KMS-11 (cell line): ENCODE results near the gene TMEM126B.

Experiments
- H2AFZ ChIP-seq: fragments of 200-600 bp; sonication (generic); 2 replicates; pipeline ENCODE4 v1.6.1; 2016; ENCODE audit warnings: antibody characterized with exemption, mixed run types, low read depth
- H3K27ac ChIP-seq: fragments of 200-600 bp; sonication (generic); 2 replicates; pipeline ENCODE4 v1.6.1; 2016; ENCODE audit warnings: mild to moderate bottlenecking, mixed run types
- H3K27me3 ChIP-seq: fragments of 200-600 bp; sonication (generic); 2 replicates; pipeline ENCODE4 v1.6.1; 2017; ENCODE audit warnings: mild to moderate bottlenecking, low read depth, mixed run types, moderate library complexity; ENCODE audit not compliant: insufficient read depth
- H3K36me3 ChIP-seq: fragments of 200-600 bp; sonication (generic); 2 replicates; pipeline ENCODE4 v1.6.1; 2017; ENCODE audit warnings: mild to moderate bottlenecking, mixed run types; ENCODE audit not compliant: insufficient read depth
- H3K4me1 ChIP-seq: fragments of 200-600 bp; sonication (generic); 2 replicates; pipeline ENCODE4 v1.6.1; 2016; ENCODE audit warnings: mild to moderate bottlenecking, low read depth, mixed run types; ENCODE audit not compliant: poor library complexity, severe bottlenecking
- H3K4me2 ChIP-seq: fragments of 200-600 bp; sonication (generic); 2 replicates; pipeline ENCODE4 v1.7.0; 2016; ENCODE audit warnings: mild to moderate bottlenecking, mixed run types
- H3K4me3 ChIP-seq: fragments of 200-600 bp; sonication (generic); IDR thresholded peaks from 2 replicates; pipeline ENCODE4 v1.6.1; 2017; ENCODE audit warnings: low read depth, low read length, mixed read lengths; ENCODE audit not compliant: insufficient read depth
- H3K79me2 ChIP-seq: fragments of 200-600 bp; sonication (generic); 2 replicates; pipeline ENCODE4 v1.6.1; 2016; ENCODE audit warnings: low read depth, mixed run types; ENCODE audit not compliant: insufficient read depth
- H3K9ac ChIP-seq: fragments of 200-600 bp; sonication (generic); 2 replicates; pipeline ENCODE4 v1.6.1; 2016; ENCODE audit warnings: mild to moderate bottlenecking, mixed run types
- H4K20me1 ChIP-seq: fragments of 200-600 bp; sonication (generic); 2 replicates; pipeline ENCODE4 v1.6.1; 2016; ENCODE audit warnings: mild to moderate bottlenecking, mixed run types; ENCODE audit not compliant: insufficient read depth
- TF ChIP-seq, protein P1 (sequence below): fragments of 200-600 bp; sonication (generic); conservative IDR thresholded peaks from 2 replicates; pipeline ENCODE4 v1.6.1; 2017; ENCODE audit warnings: low read depth, mild to moderate bottlenecking, antibody characterized with exemption, low read length, moderate library complexity, mixed read lengths

The TMEM126B gene

GRCh38 chr11:85620256-85620655, 8.1 kb upstream of the TMEM126B start:
- H3K4me2 ChIP-seq, result no peak overlapping the region
- no peak overlapping the region for H3K27ac ChIP-seq
- H3K9ac ChIP-seq, result no peak overlapping the region
- TF ChIP-seq, protein P1, sequence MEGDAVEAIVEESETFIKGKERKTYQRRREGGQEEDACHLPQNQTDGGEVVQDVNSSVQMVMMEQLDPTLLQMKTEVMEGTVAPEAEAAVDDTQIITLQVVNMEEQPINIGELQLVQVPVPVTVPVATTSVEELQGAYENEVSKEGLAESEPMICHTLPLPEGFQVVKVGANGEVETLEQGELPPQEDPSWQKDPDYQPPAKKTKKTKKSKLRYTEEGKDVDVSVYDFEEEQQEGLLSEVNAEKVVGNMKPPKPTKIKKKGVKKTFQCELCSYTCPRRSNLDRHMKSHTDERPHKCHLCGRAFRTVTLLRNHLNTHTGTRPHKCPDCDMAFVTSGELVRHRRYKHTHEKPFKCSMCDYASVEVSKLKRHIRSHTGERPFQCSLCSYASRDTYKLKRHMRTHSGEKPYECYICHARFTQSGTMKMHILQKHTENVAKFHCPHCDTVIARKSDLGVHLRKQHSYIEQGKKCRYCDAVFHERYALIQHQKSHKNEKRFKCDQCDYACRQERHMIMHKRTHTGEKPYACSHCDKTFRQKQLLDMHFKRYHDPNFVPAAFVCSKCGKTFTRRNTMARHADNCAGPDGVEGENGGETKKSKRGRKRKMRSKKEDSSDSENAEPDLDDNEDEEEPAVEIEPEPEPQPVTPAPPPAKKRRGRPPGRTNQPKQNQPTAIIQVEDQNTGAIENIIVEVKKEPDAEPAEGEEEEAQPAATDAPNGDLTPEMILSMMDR, result no peak
- H4K20me1 ChIP-seq, result no peaks in the 10 kb centered on the region
- no peaks in the 10 kb centered on the region for H3K27me3 ChIP-seq
- H2AFZ ChIP-seq, result no peak overlapping the region
- no peaks in the 10 kb centered on the region for H3K36me3 ChIP-seq
- no peak overlapping the region for H3K4me3 ChIP-seq
- H3K4me1 ChIP-seq, result no peaks in the 10 kb centered on the region
- H3K79me2 ChIP-seq, result no peaks in the 10 kb centered on the region

DNA sequence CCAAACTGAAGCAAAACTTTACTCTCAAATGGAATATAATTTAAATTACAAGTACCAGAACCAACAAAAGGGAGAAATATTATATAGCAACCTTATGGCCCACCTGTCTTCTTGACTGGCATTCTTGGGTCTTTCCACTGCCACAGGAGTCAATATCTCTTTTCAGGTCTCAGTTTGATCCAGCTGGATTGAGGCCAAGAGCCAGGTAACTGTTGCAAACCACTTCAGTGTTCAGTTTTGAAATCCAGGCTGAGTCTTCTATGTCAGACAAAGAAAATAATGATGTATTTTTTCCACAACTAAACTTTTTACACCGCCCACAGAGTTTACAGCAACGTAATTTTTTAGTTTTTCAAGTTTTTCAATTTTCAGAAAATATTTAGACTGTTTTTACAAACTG, 1.9 kb upstream of the TMEM126B start:
- no peaks in the 10 kb centered on the region for H3K36me3 ChIP-seq
- H3K27ac ChIP-seq, result no peak overlapping the region
- H3K4me1 ChIP-seq, result peaks cover 16% of the 10 kb centered on the region
- peaks cover 29% of the 10 kb centered on the region for H3K79me2 ChIP-seq
- H3K4me3 ChIP-seq, result no peak overlapping the region
- no peaks in the 10 kb centered on the region for H3K27me3 ChIP-seq
- no peaks in the 10 kb centered on the region for H4K20me1 ChIP-seq
- no peak overlapping the region; the same call in 1 of the 2 replicates for H3K9ac ChIP-seq
- peak overlapping the region; percentile 94; the same call in 1 of the 2 replicates for H2AFZ ChIP-seq
- TF ChIP-seq, protein P1, result no peak
- H3K4me2 ChIP-seq, result peak overlapping the region; percentile 48

- Histone ChIP-seq H3K4me3 (peak within 1 kb of the TSS; percentile 6), H3K4me2 (peak within 1 kb of the TSS; percentile 48), H3K27me3 (no peaks in the 10 kb centered on the region), H3K79me2 (peaks cover 38% of the 10 kb centered on the region), H3K9ac (peak within 1 kb of the TSS; percentile 68; the same call in 1 of the 2 replicates), H4K20me1 (no peaks in the 10 kb centered on the region), H2AFZ (peak within 1 kb of the TSS; percentile 94), H3K27ac (peak within 1 kb of the TSS; percentile 21; the same call in 1 of the 2 replicates), H3K4me1 (peaks cover 16% of the 10 kb centered on the region), H3K36me3 (no peaks in the 10 kb centered on the region)
- TF ChIP-seq, protein P1, result no peak
Measured at GRCh38 chr11:85627332-85627997, 928 bp upstream of the TMEM126B start, which contains the start of gene DLG2. Gene DLG2, minus strand, starts transcription at chr11:85627344.

- peak overlapping the region; percentile 39 for H3K4me3 ChIP-seq
- no peaks in the 10 kb centered on the region for H4K20me1 ChIP-seq
Measured at GRCh38 chr11:85628771-85629341, 463 bp downstream of the TMEM126B start.

More at GRCh38 chr11:85628771-85629341, 463 bp downstream of the TMEM126B start:
- peak overlapping the region; percentile 94; the same call in 1 of the 2 replicates for H2AFZ ChIP-seq
- peak overlapping the region; percentile 38 for H3K4me2 ChIP-seq
- H3K4me1 ChIP-seq, result peaks cover 16% of the 10 kb centered on the region
- H3K79me2 ChIP-seq, result peaks cover 38% of the 10 kb centered on the region
- H3K27me3 ChIP-seq, result no peaks in the 10 kb centered on the region
- peak overlapping the region; percentile 42 for H3K27ac ChIP-seq
- peak overlapping the region; percentile 68 for H3K9ac ChIP-seq
- no peaks in the 10 kb centered on the region for H3K36me3 ChIP-seq
- TF ChIP-seq, protein P1, result no peak
